ENCODE results near the gene IPCEF1.

The IPCEF1 gene

GRCh38 chr6:154139892-154140291 lies 216.7 kb downstream of the IPCEF1 start:
- no peak overlapping the region for H3K27ac ChIP-seq
- no peak for DNase-seq
- TF ChIP-seq CTCF (IDR thresholded peaks at IDR 0.05; ENCODE audit: low read depth, low read length), result no peak
- no peak overlapping the region for H3K4me3 ChIP-seq (ENCODE audit: low read depth, low read length)
- H3K27me3 ChIP-seq (ENCODE audit: insufficient read depth, low read depth, severe bottlenecking), result no peaks in the 10 kb centered on the region
- H3K36me3 ChIP-seq, result no peaks in the 10 kb centered on the region
- no peaks in the 10 kb centered on the region for H3K9me3 ChIP-seq (ENCODE audit: severe bottlenecking)

GRCh38 chr6:154138793-154139192 lies 217.8 kb downstream of the IPCEF1 start:
- Histone ChIP-seq H3K27ac (no peak overlapping the region), H3K27me3 (ENCODE audit: insufficient read depth, low read depth, severe bottlenecking) (no peaks in the 10 kb centered on the region), H3K9me3 (ENCODE audit: severe bottlenecking) (no peaks in the 10 kb centered on the region), H3K36me3 (no peaks in the 10 kb centered on the region), H3K4me3 (ENCODE audit: low read depth, low read length) (no peak overlapping the region)
- DNase-seq, result no peak
- TF ChIP-seq CTCF (IDR thresholded peaks at IDR 0.05; ENCODE audit: low read depth, low read length), result no peak

GRCh38 chr6:154134471-154135147 lies 222.0 kb downstream of the IPCEF1 start:
- TF ChIP-seq CTCF (IDR thresholded peaks at IDR 0.05; ENCODE audit: low read depth, low read length), result no peak
- H3K27ac ChIP-seq, result no peak overlapping the region

GRCh38 chr6:154127657-154128056 lies 228.9 kb downstream of the IPCEF1 start:
- no peak for DNase-seq
- Histone ChIP-seq H3K36me3 (no peaks in the 10 kb centered on the region), H3K27me3 (ENCODE audit: insufficient read depth, low read depth, severe bottlenecking) (no peaks in the 10 kb centered on the region), H3K27ac (no peak overlapping the region), H3K9me3 (ENCODE audit: severe bottlenecking) (no peaks in the 10 kb centered on the region), H3K4me3 (ENCODE audit: low read depth, low read length) (no peak overlapping the region)
- no peak for TF ChIP-seq CTCF (IDR thresholded peaks at IDR 0.05; ENCODE audit: low read depth, low read length)

More at GRCh38 chr6:154134471-154135147, 222.0 kb downstream of the IPCEF1 start:
- no peak overlapping the region for H3K4me3 ChIP-seq (ENCODE audit: low read depth, low read length)
- no peak for DNase-seq
- H3K27me3 ChIP-seq (ENCODE audit: insufficient read depth, low read depth, severe bottlenecking), result no peaks in the 10 kb centered on the region
- no peaks in the 10 kb centered on the region for H3K36me3 ChIP-seq
- no peaks in the 10 kb centered on the region for H3K9me3 ChIP-seq (ENCODE audit: severe bottlenecking)

- H3K27me3 ChIP-seq (ENCODE audit: insufficient read depth, low read depth, severe bottlenecking), result no peaks in the 10 kb centered on the region
- no peak overlapping the region for H3K27ac ChIP-seq
- TF ChIP-seq CTCF (IDR thresholded peaks at IDR 0.05; ENCODE audit: low read depth, low read length), result no peak
- no peaks in the 10 kb centered on the region for H3K9me3 ChIP-seq (ENCODE audit: severe bottlenecking)
- H3K36me3 ChIP-seq, result no peaks in the 10 kb centered on the region
- H3K4me3 ChIP-seq (ENCODE audit: low read depth, low read length), result no peak overlapping the region
- DNase-seq, result no peak
Measured at GRCh38 chr6:154125421-154125820, 231.2 kb downstream of the IPCEF1 start.
